ENCODE results near the gene GNG10.

GRCh38 chr9:111679199-111679598 lies 17.8 kb downstream of the GNG10 start:
- TF ChIP-seq CTCF (IDR thresholded peaks at IDR 0.05) (no peak), ZFX (IDR thresholded peaks at IDR 0.05; ENCODE audit: borderline replicate concordance) (no peak)

Measured in 22Rv1 (cell line).